Astrocyte of the spinal cord (primary cell): ENCODE results near the gene BDKRB2.
A peak's percentile ranks its signal among the peaks of the same experiment; 100 is the strongest.

Experiments
- DNase-seq: peaks from one replicate; pipeline ENCODE4 v3.0.0; 2011; ENCODE audit warnings: low read depth, low spot score
- H3K4me3 ChIP-seq: 2 replicates; pipeline ENCODE4 v1.5.1; 2011; ENCODE audit warnings: low read depth, mild to moderate bottlenecking, low read length, moderate library complexity
- CTCF ChIP-seq: IDR thresholded peaks from 2 replicates; pipeline ENCODE4 v1.5.1; 2012; ENCODE audit warnings: low read depth, mild to moderate bottlenecking, low read length, inconsistent platforms
- in situ Hi-C: cut with HindIII; loops from 2 replicates; pipeline ENCODE4 v1.10.0; 2017; ENCODE audit warnings: low sequenced_read_pairs

BDKRB2 gene

GRCh38 chr14:96261053-96261452 lies 56.4 kb downstream of the BDKRB2 start:
- TF ChIP-seq CTCF, result no peak
- no peak overlapping the region for H3K4me3 ChIP-seq
- in situ Hi-C loops, result no loop called here
- DNase-seq, result no peak

GRCh38 chr14:96261772-96262655 lies 57.4 kb downstream of the BDKRB2 start:
- no peak overlapping the region for H3K4me3 ChIP-seq
- DNase-seq, result no peak
- TF ChIP-seq CTCF, result no peak
- in situ Hi-C loops, result no loop called here

DNA sequence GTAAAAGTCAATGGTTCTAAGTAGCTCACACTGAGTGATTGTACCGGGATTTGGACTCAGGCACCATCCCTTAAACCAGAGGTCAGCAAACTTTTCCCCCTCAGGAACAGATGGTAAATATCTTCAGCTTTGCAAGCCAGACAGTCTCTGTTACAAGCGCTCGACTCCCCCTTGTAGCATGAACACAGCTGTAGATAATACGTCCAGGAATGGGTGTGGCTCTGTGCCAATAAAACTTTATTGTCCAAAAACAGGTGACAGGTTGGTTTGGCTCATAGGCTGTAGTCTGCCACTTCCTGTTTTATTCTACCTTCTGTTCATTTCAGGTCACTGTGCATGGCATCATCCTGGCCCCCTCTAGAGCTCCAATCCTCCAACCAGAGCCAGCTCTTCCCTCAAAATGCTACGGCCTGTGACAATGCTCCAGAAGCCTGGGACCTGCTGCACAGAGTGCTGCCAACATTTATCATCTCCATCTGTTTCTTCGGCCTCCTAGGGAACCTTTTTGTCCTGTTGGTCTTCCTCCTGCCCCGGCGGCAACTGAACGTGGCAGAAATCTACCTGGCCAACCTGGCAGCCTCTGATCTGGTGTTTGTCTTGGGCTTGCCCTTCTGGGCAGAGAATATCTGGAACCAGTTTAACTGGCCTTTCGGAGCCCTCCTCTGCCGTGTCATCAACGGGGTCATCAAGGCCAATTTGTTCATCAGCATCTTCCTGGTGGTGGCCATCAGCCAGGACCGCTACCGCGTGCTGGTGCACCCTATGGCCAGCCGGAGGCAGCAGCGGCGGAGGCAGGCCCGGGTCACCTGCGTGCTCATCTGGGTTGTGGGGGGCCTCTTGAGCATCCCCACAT lies 58.9 kb downstream of the BDKRB2 start:
- in situ Hi-C loops, result no loop called here
- no peak for DNase-seq
- no peak for TF ChIP-seq CTCF
- H3K4me3 ChIP-seq, result no peak overlapping the region

DNA sequence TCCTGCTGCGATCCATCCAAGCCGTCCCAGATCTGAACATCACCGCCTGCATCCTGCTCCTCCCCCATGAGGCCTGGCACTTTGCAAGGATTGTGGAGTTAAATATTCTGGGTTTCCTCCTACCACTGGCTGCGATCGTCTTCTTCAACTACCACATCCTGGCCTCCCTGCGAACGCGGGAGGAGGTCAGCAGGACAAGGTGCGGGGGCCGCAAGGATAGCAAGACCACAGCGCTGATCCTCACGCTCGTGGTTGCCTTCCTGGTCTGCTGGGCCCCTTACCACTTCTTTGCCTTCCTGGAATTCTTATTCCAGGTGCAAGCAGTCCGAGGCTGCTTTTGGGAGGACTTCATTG lies 59.5 kb downstream of the BDKRB2 start:
- no peak for TF ChIP-seq CTCF
- no peak overlapping the region for H3K4me3 ChIP-seq
- no peak for DNase-seq
- in situ Hi-C loops, result no loop called here

- TF ChIP-seq CTCF, result peak; percentile 43
- in situ Hi-C loops, result no loop called here
- DNase-seq, result no peak
- H3K4me3 ChIP-seq, result no peak overlapping the region
Observed at GRCh38 chr14:96264853-96265252, 60.2 kb downstream of the BDKRB2 start.

DNA sequence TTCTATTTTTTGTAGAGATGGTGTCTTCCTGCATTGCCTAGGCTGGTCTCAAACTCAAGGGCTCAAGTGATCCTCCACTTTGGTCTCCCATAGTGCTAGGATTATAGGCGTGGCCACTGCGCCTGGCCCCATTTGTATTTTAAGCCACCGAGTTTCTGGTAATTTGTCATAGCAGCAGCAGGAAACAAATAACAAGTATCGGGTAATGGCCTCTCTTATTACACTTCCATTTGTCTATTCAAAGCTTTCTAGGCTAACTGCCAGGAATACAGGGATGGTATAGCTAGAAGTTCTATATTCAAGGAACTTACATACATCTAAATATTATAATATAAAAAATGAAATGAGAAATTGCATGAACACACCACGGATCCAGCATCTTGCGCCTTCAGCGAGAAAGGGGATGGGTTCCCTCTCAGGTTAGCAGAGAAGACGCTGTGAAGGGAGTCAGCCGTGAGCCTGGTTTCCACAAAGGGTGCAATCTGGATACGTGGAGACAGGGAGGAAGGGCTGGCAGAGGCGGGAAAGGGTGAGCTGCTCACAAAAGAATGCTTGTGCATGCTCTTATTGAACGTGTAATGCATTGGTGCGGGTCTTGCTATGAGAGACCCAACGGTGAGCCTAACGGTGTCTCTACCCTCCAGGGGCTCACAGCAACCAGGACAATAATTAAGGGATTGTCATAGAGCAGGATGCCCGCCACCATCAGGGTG lies 60.9 kb downstream of the BDKRB2 start:
- no peak for DNase-seq
- in situ Hi-C loops, result no loop called here
- TF ChIP-seq CTCF, result no peak
- H3K4me3 ChIP-seq, result no peak overlapping the region
